HG02852 (cell line): ENCODE data around the gene SHISA7.

Experiments used
- ATAC-seq: cut with Tn5 transposase; IDR thresholded peaks from one replicate; pipeline ENCODE4 v1.9.1; 2021; ENCODE audit warnings: mild to moderate bottlenecking, moderate library complexity; ENCODE audit not compliant: unreplicated experiment

The SHISA7 gene

DNA sequence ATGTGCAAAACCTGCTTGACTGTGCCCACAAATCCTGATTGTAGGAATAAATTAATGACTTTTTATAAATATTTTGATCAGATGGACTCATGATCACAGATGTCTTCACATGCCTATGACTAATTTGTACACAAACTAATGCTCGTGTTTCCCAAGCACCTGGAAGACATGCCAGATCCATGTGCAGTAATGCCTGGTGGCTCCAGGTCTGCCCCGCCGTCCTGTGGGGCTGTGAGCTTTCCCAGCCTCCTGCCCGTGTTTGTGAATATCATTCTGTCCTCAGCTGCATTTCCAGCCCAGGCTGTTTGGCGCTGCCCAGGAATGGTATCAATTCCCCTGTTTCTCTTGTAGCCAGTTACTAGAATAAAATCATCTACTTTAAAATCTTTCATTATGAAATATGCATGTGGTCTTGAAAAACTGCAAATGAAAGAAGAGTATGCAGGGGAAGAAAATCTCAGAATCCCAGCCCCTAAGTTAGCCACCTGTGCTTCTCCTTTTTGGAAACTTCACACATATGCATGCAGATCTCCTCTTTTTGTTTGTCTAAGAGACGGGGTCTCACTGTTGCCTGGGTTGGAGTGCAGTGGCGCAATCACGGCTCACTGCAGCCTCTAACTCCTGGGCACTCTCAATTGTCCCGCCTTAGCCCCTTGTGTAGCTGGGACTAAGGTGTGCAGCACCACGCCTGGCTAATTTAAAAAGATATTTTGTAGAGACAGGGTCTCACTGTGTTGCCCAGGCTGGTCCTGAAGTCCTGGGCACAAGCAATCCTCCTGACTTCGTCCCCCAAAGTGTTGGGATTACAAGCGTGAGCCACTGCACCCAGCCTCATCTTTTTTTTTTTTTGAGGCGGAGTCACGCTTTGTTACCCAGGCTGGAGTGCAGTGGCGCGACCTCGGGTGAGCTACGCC, 51.1 kb downstream of the SHISA7 start:
- ATAC-seq, result no peak

DNA sequence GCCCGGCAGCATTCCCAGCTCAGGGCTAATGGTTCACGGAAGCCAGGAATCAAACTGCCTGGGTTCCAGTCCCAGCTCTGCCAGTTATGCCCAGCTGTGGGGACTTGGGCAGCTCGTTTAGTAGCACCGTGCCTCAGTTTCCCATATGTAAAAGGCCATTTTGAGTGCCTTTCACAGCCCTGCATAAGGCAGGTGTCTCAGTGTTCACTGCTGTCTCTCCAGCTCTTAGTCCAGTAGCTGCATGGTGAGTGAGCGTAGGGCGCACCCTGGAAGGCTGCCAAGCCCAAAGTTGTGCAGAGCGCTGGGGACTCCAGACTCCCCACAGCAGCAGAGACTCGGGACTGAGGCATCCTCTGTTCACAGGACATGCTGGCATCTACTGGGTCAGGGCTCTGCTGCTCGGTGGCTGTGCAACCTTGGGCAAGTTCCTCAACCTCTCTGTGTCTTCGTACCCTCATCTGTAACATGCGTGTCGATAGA, 51.9 kb downstream of the SHISA7 start:
- no peak for ATAC-seq

DNA sequence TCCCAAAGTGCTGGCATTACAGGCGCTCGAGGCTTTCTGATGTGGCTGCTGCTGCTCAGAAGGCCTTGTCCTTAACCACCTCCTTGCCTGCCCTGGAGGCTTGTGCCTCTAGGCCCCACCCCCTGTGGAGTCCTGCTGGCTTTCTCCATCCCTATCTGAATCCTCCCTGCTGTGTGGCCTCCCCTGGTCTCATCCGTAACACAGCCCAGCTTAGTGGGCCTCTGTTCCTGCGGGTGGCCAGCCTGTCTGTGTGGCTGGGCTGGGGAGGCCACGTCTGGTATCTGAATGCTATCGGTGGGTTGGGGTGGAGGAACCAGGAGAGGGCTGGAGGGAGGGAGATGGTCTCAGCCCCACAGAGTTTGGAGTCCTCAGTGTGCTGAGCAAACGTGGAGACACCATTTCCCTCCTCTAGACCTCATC, 52.6 kb downstream of the SHISA7 start:
- ATAC-seq, result no peak

DNA sequence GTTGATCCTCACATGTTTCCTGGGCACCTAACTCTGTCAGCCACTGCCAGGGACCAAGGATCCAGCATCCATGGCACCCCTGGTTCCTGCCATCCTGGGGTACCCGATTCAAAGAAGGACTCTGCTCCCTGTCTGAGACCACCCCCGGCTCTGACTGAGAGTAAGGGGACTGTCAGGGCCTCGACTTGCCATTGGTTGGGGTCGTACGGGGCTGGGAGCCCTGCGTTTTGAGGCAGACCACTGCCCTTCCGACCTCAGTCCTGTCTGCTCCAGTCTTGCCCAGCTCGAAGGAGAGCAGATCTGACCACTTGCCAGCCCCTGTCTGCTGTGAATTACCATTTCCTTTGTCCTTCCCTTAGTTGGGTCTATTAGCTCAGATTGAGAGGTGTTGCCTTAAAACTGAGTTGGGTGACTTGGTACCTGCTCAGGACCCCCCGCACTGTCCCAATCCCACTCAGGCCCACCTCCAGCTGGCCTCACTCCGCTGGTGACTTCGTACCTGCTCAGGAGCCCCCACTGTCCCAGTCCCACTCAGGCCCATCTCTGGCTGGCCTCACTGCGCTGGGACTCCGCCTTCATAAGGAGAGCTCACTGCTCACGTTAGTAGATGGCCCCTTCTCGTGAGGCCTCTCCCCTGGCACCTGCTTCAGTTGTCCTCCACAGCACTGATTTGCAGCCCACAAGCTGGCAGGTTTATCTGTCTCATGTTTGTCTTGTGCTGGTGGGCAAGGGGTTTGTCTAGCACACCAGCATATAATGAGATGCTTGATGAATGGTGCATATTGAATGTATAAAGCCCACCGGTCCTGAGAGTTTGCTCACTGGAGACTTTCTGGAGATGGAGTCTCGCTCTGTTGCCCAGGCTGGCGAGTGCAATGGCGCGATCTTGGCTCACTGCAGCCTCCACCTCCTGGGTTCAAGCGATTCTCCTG, 53.4 kb downstream of the SHISA7 start:
- ATAC-seq, result no peak

DNA sequence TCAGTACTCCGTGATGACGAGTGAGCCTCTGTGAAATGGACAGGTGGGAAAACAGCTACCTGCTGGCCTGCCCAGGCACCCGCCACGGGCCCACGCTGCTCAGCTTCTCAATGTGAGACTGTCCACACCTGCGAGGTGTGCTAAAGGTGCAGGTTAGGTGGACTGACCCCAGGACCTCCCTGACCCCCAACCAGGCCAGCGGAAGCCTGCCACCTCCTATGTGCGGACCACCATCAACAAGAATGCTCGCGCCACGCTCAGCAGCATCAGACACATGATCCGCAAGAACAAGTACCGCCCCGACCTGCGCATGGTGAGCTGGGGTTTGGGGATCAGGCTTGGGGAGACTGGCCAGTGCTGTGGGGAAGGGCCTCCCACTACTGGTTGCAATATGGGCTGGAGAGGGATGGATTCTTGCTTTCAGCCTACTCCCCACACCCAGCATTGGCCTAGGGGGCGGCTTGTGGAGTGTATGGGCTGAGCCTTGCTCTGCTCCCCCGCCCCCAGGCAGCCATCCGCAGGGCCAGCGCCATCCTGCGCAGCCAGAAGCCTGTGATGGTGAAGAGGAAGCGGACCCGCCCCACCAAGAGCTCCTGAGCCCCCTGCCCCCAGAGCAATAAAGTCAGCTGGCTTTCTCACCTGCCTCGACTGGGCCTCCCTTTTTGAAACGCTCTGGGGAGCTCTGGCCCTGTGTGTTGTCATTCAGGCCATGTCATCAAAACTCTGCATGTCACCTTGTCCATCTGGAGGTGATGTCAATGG, 55.2 kb downstream of the SHISA7 start:
- no peak for ATAC-seq

DNA sequence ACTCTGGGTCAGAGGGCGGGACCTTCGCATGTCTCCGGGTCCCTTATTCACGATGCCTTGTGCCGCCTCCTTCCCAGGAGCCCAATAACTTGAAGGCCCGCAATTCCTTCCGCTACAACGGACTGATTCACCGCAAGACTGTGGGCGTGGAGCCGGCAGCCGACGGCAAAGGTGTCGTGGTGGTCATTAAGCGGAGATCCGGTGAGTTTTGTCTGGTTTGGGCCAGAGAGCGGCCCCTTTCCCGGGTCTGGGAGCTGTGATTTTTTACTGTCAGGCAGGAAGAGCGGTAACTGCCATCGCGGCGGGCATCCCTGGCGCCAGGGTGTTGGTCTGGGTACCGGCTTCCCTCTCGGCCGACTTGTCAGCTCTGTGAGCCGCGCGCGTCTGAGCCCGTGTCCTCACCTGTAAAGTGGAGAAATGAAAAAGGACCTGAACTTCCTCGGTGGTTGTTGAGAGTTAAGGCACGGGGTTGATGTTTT, 56.6 kb downstream of the SHISA7 start:
- ATAC-seq, result no peak

DNA sequence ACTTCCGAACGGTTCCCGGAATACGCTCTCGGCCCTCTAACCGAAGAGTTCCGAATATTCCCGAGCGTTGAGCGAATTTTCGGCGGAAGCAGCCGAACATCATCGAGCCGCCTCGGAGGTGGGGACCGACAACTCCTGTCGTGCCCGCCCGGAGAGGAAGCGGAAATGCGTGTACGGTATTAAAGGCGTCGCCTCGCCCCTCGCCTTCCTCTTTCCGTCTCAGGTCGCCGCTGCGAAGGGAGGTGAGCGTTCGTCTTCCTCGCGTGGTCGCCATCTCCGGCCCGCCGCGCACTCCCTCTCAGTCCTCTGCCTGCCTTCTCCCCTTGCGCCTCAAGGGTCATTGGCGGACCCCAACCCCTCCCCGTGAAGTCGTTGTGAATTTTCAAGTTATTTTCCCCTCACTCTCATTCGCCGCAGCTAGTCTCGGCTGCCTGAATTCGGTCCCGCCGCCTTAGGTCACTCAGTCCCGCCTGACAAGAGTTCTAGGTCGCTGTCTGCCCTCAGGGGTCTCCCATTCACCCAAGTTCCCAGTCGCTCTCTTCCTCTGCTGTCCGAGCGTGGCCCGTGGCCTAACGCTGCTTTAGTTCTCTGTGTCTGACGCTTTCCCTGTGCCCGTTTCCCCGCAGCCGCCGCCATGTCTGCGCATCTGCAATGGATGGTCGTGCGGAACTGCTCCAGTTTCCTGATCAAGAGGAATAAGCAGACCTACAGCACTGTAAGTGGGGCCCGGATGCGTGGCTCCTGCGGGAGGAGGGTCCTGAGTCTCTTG, 57.2 kb downstream of the SHISA7 start, which contains the start of gene RPL28:
TSS of gene RPL28 (plus strand) at position 209 of the 769 bp plus-strand sequence. CDS start at position 635, 426 bp downstream.
- peak; percentile 67 for ATAC-seq

DNA sequence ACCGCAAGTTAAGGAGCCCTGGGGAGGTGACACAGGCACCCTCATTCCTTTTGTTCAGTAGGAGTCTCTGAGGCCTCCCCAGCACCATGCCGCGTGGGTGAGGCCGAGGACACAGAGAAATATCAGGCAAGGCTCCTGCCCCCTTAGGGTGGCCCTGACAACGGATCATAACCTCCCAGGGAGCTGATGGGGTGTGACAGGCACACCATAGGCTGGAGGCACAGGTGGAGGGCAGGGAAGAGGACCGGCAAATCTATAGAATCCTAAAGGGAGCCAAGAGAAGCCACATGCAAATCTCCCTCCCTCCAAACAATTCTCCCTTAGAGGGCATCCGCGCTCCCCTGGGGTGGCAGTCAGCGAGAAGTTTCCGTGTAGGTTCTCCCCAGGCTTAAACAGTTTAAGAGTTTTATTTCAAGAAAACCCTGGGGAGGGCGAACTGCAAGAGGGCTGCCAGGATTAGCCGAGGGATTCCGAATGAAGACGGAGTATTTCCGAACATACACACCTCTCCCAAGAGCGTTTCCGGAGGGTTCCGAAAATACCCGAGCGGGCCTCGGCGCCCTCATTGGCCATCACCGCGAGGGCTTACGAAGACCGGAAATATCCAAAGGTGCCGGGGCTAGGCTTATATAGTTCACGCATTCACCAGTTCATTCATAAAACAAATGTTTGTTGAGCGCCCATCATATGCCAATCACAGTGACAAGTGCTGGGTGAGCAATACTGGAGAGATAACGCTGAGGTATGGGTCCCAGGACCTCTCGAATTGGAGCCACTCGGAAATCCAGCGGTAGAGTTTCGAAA, 58.0 kb downstream of the SHISA7 start:
- peak; percentile 58 for ATAC-seq

DNA sequence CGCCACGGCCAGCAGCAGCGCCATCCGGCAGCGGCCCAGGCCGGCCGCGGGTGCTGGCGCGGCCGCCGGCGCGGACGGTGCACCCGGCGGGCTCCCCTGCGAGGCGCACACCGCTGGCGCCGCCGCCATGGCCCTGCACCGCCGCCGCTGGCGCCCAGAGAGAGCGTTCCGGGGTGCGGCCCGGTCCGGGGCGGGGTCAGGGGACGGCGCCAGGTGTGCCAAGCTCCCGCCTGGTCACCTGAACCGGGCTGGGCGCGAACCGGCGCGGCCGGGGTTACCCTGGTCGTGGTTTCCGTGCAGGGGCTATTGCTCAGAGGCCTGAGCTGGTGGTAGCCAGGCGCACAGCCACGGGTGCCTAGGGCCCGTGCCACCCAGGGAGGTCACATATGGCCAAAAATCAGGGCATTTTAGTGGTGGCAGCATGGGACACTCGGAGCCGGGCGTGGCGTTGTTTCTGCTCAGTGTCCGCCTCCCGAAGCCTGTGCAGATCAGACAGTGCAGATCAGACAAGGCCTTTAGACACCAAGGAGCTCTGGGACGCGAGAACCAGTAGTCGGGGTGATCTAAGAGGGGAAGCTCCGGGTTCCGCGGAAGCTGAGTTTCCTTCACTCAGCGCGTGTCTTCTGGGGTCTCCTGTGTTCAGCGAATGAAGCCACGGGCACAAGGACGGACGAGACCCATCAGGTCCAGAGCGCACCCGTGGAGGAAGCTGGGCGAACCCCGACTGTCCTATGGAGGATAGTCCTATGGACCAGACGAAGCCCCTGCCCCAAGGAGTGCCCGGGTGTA, 58.8 kb downstream of the SHISA7 start, which contains the start of gene TMEM238:
TSS of gene TMEM238 (minus strand) at position 162 of the 789 bp plus-strand sequence. CDS start at position 129, 33 bp downstream.
- ATAC-seq, result no peak

DNA sequence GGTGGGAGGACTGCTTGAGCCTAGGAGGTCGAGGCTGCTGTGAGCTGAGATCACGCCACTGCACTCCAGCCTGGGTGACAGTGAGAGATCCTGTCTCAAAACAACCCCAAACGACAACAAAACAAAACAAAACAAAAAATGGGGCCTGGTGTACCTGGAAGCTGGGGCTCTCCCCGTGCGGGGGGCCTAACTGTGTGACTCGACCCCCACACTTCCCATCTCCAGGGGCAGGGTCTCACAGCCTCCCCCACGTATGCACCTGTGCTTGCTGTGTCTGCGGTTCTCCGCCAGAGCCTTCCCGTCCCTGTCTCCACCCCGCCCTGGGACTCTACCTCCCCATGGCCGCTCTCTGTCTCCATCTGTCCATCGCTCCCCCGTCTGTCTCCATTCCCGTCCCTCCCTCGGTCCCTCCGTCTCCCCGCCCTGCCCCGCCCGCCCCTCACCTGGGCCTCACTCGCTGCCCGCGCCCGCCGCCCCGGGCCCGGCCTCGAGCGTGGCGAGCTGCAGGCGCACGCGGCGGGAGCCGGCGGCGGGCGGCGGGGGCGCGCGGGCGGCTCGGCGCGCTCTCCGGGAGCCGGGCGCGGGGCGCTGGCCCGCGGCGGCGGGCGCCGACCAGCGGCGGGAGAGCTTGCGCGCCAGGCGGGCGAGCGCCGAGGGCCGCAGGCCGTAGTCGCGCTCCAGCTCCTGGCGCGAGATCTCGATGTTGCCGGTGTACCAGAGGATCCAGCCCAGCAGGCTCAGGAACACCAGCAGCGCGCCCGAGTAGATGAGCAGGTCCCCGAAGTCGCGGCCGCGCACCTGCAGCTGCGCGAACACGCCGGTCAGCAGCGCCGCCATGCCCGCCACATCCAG, 59.6 kb downstream of the SHISA7 start:
- no peak for ATAC-seq

DNA sequence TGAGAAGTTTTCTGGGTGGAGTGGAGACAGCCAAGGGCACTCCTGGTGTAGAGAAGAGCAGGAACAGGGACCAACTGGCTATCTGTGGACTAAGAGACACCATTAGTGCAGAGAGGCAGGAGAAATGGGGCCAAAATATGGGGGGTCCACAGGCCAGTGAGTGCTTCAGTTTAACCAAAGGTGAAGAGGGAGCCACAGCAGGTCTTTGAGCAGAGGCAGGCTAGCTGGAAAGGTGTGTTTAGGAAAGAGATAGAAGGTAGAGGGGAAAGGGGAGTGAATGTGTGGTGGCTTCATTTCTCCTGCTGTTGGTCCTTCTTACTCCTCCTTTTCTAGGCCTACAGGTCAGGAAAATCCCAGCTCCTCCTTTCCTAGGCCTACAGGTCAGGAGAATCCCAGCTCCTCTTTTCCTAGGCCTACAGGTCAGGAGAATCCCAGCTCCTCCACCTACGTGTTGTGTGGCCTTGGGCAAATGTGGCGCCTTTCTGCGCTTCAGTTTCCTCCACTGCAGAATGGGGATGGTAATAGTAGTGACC, 60.5 kb downstream of the SHISA7 start:
- no peak for ATAC-seq

DNA sequence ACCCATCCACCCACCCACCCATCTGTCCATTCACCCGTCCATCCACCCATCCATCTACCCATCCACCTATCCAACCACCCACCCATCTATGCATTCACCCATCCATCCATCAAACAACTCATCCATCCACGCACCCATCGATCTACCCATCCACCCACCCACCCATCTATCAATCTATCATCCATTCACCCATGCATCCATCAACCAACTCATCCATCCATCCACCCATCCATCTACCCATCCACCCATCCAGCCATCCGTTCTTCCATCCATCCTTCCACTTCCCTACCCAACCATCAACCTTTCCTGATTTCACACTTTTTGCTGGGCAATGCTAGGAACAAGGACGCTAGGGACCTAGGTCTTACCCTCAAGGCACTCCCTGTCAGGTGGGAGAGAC, 61.1 kb downstream of the SHISA7 start:
- no peak for ATAC-seq

DNA sequence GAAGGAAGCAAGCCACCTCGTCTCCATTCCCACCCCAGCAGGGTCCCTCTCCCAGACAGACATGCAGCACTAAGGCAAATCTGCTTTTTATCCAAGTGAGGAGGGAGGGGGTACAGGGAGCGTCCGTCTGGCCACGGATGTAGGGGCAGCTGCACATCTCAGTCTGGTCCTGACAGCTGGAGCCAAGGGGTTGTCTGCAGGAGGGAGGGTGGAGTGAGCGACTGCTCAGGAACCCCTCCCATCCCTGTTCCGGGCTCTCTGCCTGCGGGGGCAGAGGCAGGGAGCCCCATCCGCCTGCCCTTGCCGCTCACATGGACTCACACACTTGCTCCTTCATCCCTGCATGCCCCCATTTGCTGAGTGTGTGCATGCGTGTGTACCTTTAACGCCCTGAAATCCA, 63.9 kb downstream of the SHISA7 start:
- ATAC-seq, result no peak
